HepG2 (cell line): ENCODE measurements around the gene CENPO. TPM values are rescaled to one million over a fixed set of nuclear protein-coding genes. Genes with fewer than 3 reads are reported as not detected.

Experiments
- ATAC-seq: fragments of 200-7000 bp; cut with Tn5 transposase; 3 replicates; pipeline ENCODE4 v1.9.1; 2020; ENCODE audit warnings: mild to moderate bottlenecking, moderate library complexity
- BruUV-seq: library from RNA; stranded (reverse); fragments of 400-500 nt; replicated peaks from 2 replicates; lab custom pipeline; 2021; lab: Mats Ljungman, UMichigan
- CTCF ChIA-PET: fragments of 300-600 bp; formaldehyde crosslinking; extraction: SDS; loops from one replicate; lab custom pipeline; 2021; ENCODE audit warnings: low total read pairs, inconsistent platforms, low intra/inter-chr PET ratio; lab: Yijun Ruan, JAX
- POLR2A ChIA-PET: fragments of 350-600 bp; sonication (Branson Sonifier 250); formaldehyde crosslinking; loops from one replicate; lab custom pipeline; 2020; ENCODE audit warnings: antibody characterized with exemption, inconsistent platforms; lab: Yijun Ruan, JAX
- DNase-seq: peaks from one replicate; pipeline ENCODE4 v3.0.0-alpha.2; 2015; ENCODE audit warnings: low spot score
- FAIRE-seq: peaks from 3 replicates; lab custom pipeline; 2011; peaks lifted over from hg19 to GRCh38; lab: Jason Lieb, UNC
- H2AFZ ChIP-seq: one replicate; pipeline ENCODE4 v1.6.1; 2011; ENCODE audit warnings: low read length, inconsistent platforms
- H3K27ac ChIP-seq: fragments of 300-600 bp; 3 replicates; pipeline ENCODE4 v1.8.0; 2011; ENCODE audit warnings: mixed run types, mild to moderate bottlenecking, mixed read lengths, low read length, inconsistent platforms; ENCODE audit not compliant: insufficient read depth; ENCODE audit errors: extremely low read length
- H3K27me3 ChIP-seq, 2 experiments: fragments of 200-600 bp in 1 of 2; 2 replicates in 1 of 2; 3 replicates in 1 of 2; pipeline versions ENCODE4 v1.6.0 to v1.8.0; 2011; ENCODE audit warnings: low read length in 2 of 2, mild to moderate bottlenecking in 2 of 2, moderate library complexity in 2 of 2, inconsistent platforms in 1 of 2; ENCODE audit not compliant: insufficient read depth in 2 of 2, control insufficient read depth in 1 of 2
- H3K36me3 ChIP-seq, 2 experiments: fragments of 200-600 bp in 1 of 2; replicated peaks in 1 of 2; 2 replicates in 1 of 2; 3 replicates in 1 of 2; pipeline versions ENCODE4 v1.5.1 to v1.8.0; 2011; ENCODE audit warnings: low read length in 2 of 2, inconsistent platforms in 1 of 2; ENCODE audit not compliant: insufficient read depth in 2 of 2, control insufficient read depth in 1 of 2
- H3K4me1 ChIP-seq: 2 replicates; pipeline ENCODE4 v1.5.1; 2012; ENCODE audit warnings: low read length, inconsistent platforms; ENCODE audit not compliant: insufficient read depth
- H3K4me2 ChIP-seq: 2 replicates; pipeline ENCODE4 v1.6.0; 2011; ENCODE audit warnings: low read depth, low read length, inconsistent platforms
- H3K4me3 ChIP-seq, 3 experiments: fragments of 200-600 bp in 1 of 3; sonication (generic), shearing (Covaris generic) in 1 of 3; replicated peaks in 1 of 3; 2 replicates each; pipeline ENCODE4 v1.5.1; 2011 to 2016; ENCODE audit warnings: low read length in 3 of 3, inconsistent platforms in 2 of 3, low read depth in 2 of 3, mild to moderate bottlenecking in 2 of 3, control low read depth in 1 of 3, mixed read lengths in 1 of 3; ENCODE audit not compliant: insufficient read depth in 1 of 3
- H3K79me2 ChIP-seq: one replicate; pipeline ENCODE4 v1.6.1; 2011; ENCODE audit warnings: low read length, inconsistent platforms; ENCODE audit not compliant: insufficient read depth
- H3K9ac ChIP-seq: 2 replicates; pipeline ENCODE4 v1.6.0; 2011; ENCODE audit warnings: mild to moderate bottlenecking, low read depth, low read length, inconsistent platforms; ENCODE audit not compliant: insufficient read depth
- H3K9me3 ChIP-seq: 2 replicates; pipeline ENCODE4 v1.5.1; 2012; ENCODE audit warnings: mild to moderate bottlenecking, low read length
- H4K20me1 ChIP-seq: 2 replicates; pipeline ENCODE4 v1.6.0; 2011; ENCODE audit warnings: inconsistent platforms, mild to moderate bottlenecking, low read length, moderate library complexity; ENCODE audit not compliant: insufficient read depth
- FOXK2 ChIP-seq: fragments of 450-650 bp; IDR thresholded peaks from 2 replicates; pipeline ENCODE4 v1.6.1; 2016
- HNRNPUL1 ChIP-seq: fragments of 200-400 bp; formaldehyde crosslinking; IDR thresholded peaks from 2 replicates; pipeline ENCODE4 v1.6.1; 2017; ENCODE audit warnings: low read depth, mild to moderate bottlenecking, low read length, moderate library complexity
- LCORL ChIP-seq, 2 experiments: fragments of 450-650 bp in 1 of 2; sonication (generic) in 1 of 2; formaldehyde crosslinking in 1 of 2; IDR thresholded peaks; 2 replicates each; pipeline versions ENCODE4 v1.5.0 to v1.6.1; 2017 to 2020; ENCODE audit warnings: antibody characterized with exemption in 1 of 2, missing genetic modification reagents in 1 of 2
- MAFG ChIP-seq: sonication (generic); formaldehyde crosslinking; IDR thresholded peaks from 2 replicates; pipeline ENCODE4 v1.5.1; 2020; ENCODE audit warnings: mild to moderate bottlenecking, missing genetic modification reagents
- MZF1 ChIP-seq: sonication (generic); formaldehyde crosslinking; IDR thresholded peaks from 2 replicates; pipeline ENCODE4 v1.8.1; 2023; ENCODE audit warnings: mild to moderate bottlenecking, missing genetic modification reagents, borderline replicate concordance
- NFE2L1 ChIP-seq: sonication (generic); formaldehyde crosslinking; IDR thresholded peaks from 2 replicates; pipeline ENCODE4 v1.4.0; 2020; ENCODE audit warnings: missing genetic modification reagents, mild to moderate bottlenecking, borderline replicate concordance
- NR0B2 ChIP-seq: sonication (generic); formaldehyde crosslinking; IDR thresholded peaks from 2 replicates; pipeline ENCODE4 v1.4.0; 2020; ENCODE audit warnings: mild to moderate bottlenecking, missing genetic modification reagents
- SCMH1 ChIP-seq: sonication (generic); formaldehyde crosslinking; IDR thresholded peaks from 2 replicates; pipeline ENCODE4 v1.9.0; 2021; ENCODE audit warnings: missing genetic modification reagents, mild to moderate bottlenecking, borderline replicate concordance
- SNAI1 ChIP-seq: sonication (generic); formaldehyde crosslinking; IDR thresholded peaks from 2 replicates; pipeline ENCODE4 v1.5.0; 2020; ENCODE audit warnings: mild to moderate bottlenecking, missing genetic modification reagents, borderline replicate concordance
- U2AF1 ChIP-seq: fragments of 200-400 bp; formaldehyde crosslinking; optimal IDR thresholded peaks from 2 replicates; pipeline ENCODE3; 2017; ENCODE audit warnings: mild to moderate bottlenecking, low read depth, low read length
- ZBTB33 ChIP-seq: sonication (generic); formaldehyde crosslinking; IDR thresholded peaks from 2 replicates; pipeline ENCODE4 v1.4.0; 2020; ENCODE audit warnings: missing genetic modification reagents
- ZFYVE20 ChIP-seq: sonication (generic); formaldehyde crosslinking; IDR thresholded peaks from 2 replicates; pipeline ENCODE4 v1.8.0; 2023; ENCODE audit warnings: low read depth, mild to moderate bottlenecking, moderate library complexity, missing genetic modification reagents, borderline replicate concordance
- ZNF224 ChIP-seq: sonication (generic); formaldehyde crosslinking; IDR thresholded peaks from 2 replicates; pipeline ENCODE4 v1.5.0; 2020; ENCODE audit warnings: mild to moderate bottlenecking, missing genetic modification reagents
- ZNF275 ChIP-seq: sonication (generic); formaldehyde crosslinking; IDR thresholded peaks from 2 replicates; pipeline ENCODE4 v1.8.0; 2022; ENCODE audit warnings: missing genetic modification reagents, mild to moderate bottlenecking, inconsistent platforms, borderline replicate concordance
- ZNF543 ChIP-seq: sonication (generic); formaldehyde crosslinking; IDR thresholded peaks from 2 replicates; pipeline ENCODE4 v1.4.0; 2020; ENCODE audit warnings: mild to moderate bottlenecking, missing genetic modification reagents
- ZNF747 ChIP-seq: sonication (generic); formaldehyde crosslinking; IDR thresholded peaks from 2 replicates; pipeline ENCODE4 v1.8.1; 2023; ENCODE audit warnings: missing genetic modification reagents, mild to moderate bottlenecking, borderline replicate concordance
- WGBS: methylation state at CpG from one replicate; pipeline ENCODE4 v1.1.6; 2017; ENCODE audit warnings: low lambda C conversion rate; 5-methylcytosine and 5-hydroxymethylcytosine counted together
- in situ Hi-C: cut with HindIII; loops from 2 replicates; pipeline ENCODE4 v1.10.0; 2017; ENCODE audit warnings: low pct_unique_long_range_greater_than_20kb; ENCODE audit not compliant: extremely low pct_ligation_motif_present
- intact Hi-C: fragments of 100-400 bp; cut with micrococcal nuclease; formaldehyde crosslinking; loops from one replicate; pipeline ENCODE4 v1.10.0; 2022; ENCODE audit not compliant: unreplicated experiment
- polyA plus RNA-seq, 8 experiments: library from polyadenylated mRNA; depleted of rRNA in 3 of 8; stranded (reverse) in 7 of 8; unstranded in 1 of 8; fragments of >200 nt; fragmentation: Illumina TruSeq in 4 of 8; extraction: Trizol in 4 of 8; gene quantifications; 2 replicates each; pipeline versions ENCODE4 v1.2.1 to v1.2.3, GENCODE V29; 2011 to 2016; ENCODE audit warnings: low read depth in 4 of 8, missing spikeins in 1 of 8, mixed read lengths in 1 of 8; ENCODE audit not compliant: insufficient read depth in 1 of 8
- total RNA-seq, 5 experiments: library from RNA; depleted of rRNA; stranded (reverse); fragments of >200 nt; fragmentation: Illumina TruSeq; extraction: Trizol; gene quantifications; 2 replicates each; pipeline ENCODE4 v1.2.3, GENCODE V29; 2016; ENCODE audit warnings: low read depth in 1 of 5

CENPO gene
- total and polyA plus RNA-seq, 2 of the 13 experiments (the other 11 are each of a cell fraction or from before 2014, with no cell fraction given) = 19.7 to 35.5 TPM

- POLR2A ChIA-PET = interaction anchor here (1.5 kb wide), 1 partner anchor 18 kb away, joined by 3 read pairs; no protein-coding TSS in a partner anchor
- Histone ChIP-seq H4K20me1 (no peaks in the 10 kb centered on the region), H2AFZ (no peak overlapping the region), H3K27ac (no peak overlapping the region), H3K9ac (no peak overlapping the region), H3K36me3 (peaks cover 0 to 1% of the 10 kb centered on the region in 2 experiments; a peak in 1 of 5 replicates)
- FAIRE-seq = peak; percentile 8
- in situ Hi-C loops = loop anchor here (5.0 kb wide), 2 partner anchors 214 to 424 kb away; no protein-coding TSS in a partner anchor
- TF ChIP-seq FOXK2 (no peak), HNRNPUL1 (no peak), NR0B2 (no peak), ZNF275 (CRISPR knock-in tag) (no peak), ZNF747 (CRISPR knock-in tag) (no peak), MAFG (CRISPR knock-in tag) (no peak), SCMH1 (CRISPR knock-in tag) (no peak), ZBTB33 (CRISPR knock-in tag) (no peak), SNAI1 (CRISPR knock-in tag) (no peak), ZNF224 (CRISPR knock-in tag) (no peak), MZF1 (no peak), ZFYVE20 (no peak), LCORL (IDR thresholded peaks at IDR 0.05) (no peak), LCORL (CRISPR knock-in tag; IDR thresholded peaks at IDR 0.05) (no peak), ZNF543 (no peak), U2AF1 (no peak), NFE2L1 (CRISPR knock-in tag) (no peak)
- TF ChIP-seq, all 625 proteins: peak for 0
- no TSS peak for BruUV-seq
- Histone ChIP-seq H3K79me2 (no peaks in the 10 kb centered on the region), H3K4me1 (peaks cover 16% of the 10 kb centered on the region), H3K4me3 (no peak overlapping the region), H3K9me3 (no peaks in the 10 kb centered on the region), H3K27me3 (peaks cover 2 to 6% of the 10 kb centered on the region in 2 experiments; a peak in 2 of 5 replicates), H3K4me2 (no peak overlapping the region)
- CTCF ChIA-PET = interaction anchor here (1.8 to 3.5 kb wide), 3 partner anchors 35 to 416 kb away, joined by 16 to 43 read pairs (median 25); partner anchors contain the start of genes CENPO and PTRHD1
- no peak for ATAC-seq
- DNase-seq = no peak
- WGBS = 91% methylated on average over 5 of the region's 5 CpGs
- intact Hi-C loops = loop anchor here (1.0 kb wide), 4 partner anchors 34 to 416 kb away; no protein-coding TSS in a partner anchor
Measured at GRCh38 chr2:24826773-24827145, 33.5 kb downstream of the CENPO start.
